OCI-LY3 (cell line): Measurements from ENCODE around the gene SNAPC4.

Experiments
- H2AFZ ChIP-seq: fragments of 200-600, 300-600 bp; shearing (Covaris generic); 2 replicates; pipeline ENCODE4 v1.6.0; 2014; ENCODE audit warnings: antibody characterized with exemption, low read depth, low read length
- H3K27ac ChIP-seq: fragments of 200-600, 300-600 bp; sonication (generic); 2 replicates; pipeline ENCODE4 v1.5.1; 2014; ENCODE audit warnings: mild to moderate bottlenecking, low read length, moderate library complexity, mixed read lengths
- H3K27me3 ChIP-seq: fragments of 200-600, 300-600 bp; sonication (generic); 2 replicates; pipeline ENCODE4 v1.6.1; 2014; ENCODE audit warnings: low read depth, low read length, mixed read lengths
- H3K36me3 ChIP-seq: fragments of 200-600, 300-600 bp; sonication (generic); replicated peaks from 2 replicates; pipeline ENCODE3; 2014; ENCODE audit warnings: low read depth, low read length, mixed read lengths
- H3K4me1 ChIP-seq: fragments of 300-600, 200-600 bp; sonication (generic); 2 replicates; pipeline ENCODE4 v1.6.1; 2014; ENCODE audit warnings: low read length, mixed read lengths
- H3K4me2 ChIP-seq: fragments of 200-600, 300-600 bp; sonication (generic); 2 replicates; pipeline ENCODE4 v1.6.1; 2014; ENCODE audit warnings: low read length, mixed read lengths
- H3K4me3 ChIP-seq: fragments of 300-600, 200-600 bp; sonication (generic); 2 replicates; pipeline ENCODE4 v1.5.1; 2014; ENCODE audit warnings: antibody characterized with exemption, mild to moderate bottlenecking, low read length, moderate library complexity
- H3K79me2 ChIP-seq: fragments of 300-600, 200-600 bp; shearing (Covaris generic); 2 replicates; pipeline ENCODE4 v1.6.1; 2014; ENCODE audit warnings: mild to moderate bottlenecking, low read length, mixed read lengths
- H3K9ac ChIP-seq: fragments of 300-600, 200-600 bp; shearing (Covaris generic); 2 replicates; pipeline ENCODE4 v1.6.0; 2014; ENCODE audit warnings: mild to moderate bottlenecking, low read length, moderate library complexity
- H3K9me3 ChIP-seq: fragments of 200-600, 300-600 bp; shearing (Covaris generic); 2 replicates; pipeline ENCODE4 v1.6.1; 2014; ENCODE audit warnings: low read length, mixed read lengths; ENCODE audit not compliant: insufficient read depth
- H4K20me1 ChIP-seq: fragments of 200-600, 300-600 bp; sonication (generic); 2 replicates; pipeline ENCODE4 v1.6.1; 2016; ENCODE audit warnings: low read length, mixed read lengths; ENCODE audit not compliant: insufficient read depth
- EZH2phosphoT487 ChIP-seq: fragments of 200-600 bp; shearing (Covaris generic); IDR thresholded peaks from 2 replicates; pipeline ENCODE4 v1.6.1; 2018; ENCODE audit warnings: antibody characterized with exemption, mixed run types, low read depth
- TF ChIP-seq, protein P1 (sequence below): fragments of 200-600, 300-600 bp; sonication (generic); IDR thresholded peaks from 2 replicates; pipeline ENCODE4 v1.5.1; 2014; ENCODE audit warnings: antibody characterized with exemption, low read length, low read depth

Gene SNAPC4

DNA sequence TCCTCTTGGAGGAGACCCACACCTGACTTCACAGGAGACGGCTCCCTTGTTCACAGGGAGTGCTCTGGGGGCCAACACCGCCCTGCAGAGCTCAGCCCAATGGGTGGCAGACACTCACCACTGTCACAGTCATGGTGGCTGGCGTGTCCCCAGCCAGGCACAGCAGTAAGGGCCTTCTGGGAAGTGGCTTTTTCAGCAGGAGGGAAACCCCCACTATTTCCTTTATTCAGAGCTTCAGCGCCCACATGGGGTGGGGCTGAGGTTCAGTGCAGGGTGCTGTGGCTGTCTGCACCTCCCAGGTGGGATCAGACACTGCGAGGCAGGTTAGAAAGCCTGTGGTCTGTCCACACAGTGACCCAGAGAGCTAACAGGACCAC, 3.6 kb upstream of the SNAPC4 start:
- Histone ChIP-seq H3K4me2 (peak overlapping the region; percentile 68), H3K36me3 (peaks cover 41% of the 10 kb centered on the region), H3K9me3 (no peaks in the 10 kb centered on the region), H3K27ac (peak overlapping the region; percentile 94), H3K79me2 (peaks cover 49% of the 10 kb centered on the region), H3K27me3 (no peaks in the 10 kb centered on the region), H3K4me3 (peak overlapping the region; percentile 66), H4K20me1 (peaks cover 9% of the 10 kb centered on the region), H2AFZ (no peak overlapping the region), H3K4me1 (peaks cover 54% of the 10 kb centered on the region), H3K9ac (peak overlapping the region; percentile 65; the same call in 1 of the 2 replicates)
- no peak for TF ChIP-seq EZH2phosphoT487
- TF ChIP-seq, protein P1, sequence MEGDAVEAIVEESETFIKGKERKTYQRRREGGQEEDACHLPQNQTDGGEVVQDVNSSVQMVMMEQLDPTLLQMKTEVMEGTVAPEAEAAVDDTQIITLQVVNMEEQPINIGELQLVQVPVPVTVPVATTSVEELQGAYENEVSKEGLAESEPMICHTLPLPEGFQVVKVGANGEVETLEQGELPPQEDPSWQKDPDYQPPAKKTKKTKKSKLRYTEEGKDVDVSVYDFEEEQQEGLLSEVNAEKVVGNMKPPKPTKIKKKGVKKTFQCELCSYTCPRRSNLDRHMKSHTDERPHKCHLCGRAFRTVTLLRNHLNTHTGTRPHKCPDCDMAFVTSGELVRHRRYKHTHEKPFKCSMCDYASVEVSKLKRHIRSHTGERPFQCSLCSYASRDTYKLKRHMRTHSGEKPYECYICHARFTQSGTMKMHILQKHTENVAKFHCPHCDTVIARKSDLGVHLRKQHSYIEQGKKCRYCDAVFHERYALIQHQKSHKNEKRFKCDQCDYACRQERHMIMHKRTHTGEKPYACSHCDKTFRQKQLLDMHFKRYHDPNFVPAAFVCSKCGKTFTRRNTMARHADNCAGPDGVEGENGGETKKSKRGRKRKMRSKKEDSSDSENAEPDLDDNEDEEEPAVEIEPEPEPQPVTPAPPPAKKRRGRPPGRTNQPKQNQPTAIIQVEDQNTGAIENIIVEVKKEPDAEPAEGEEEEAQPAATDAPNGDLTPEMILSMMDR: no peak; the same call in 1 of the 2 replicates

DNA sequence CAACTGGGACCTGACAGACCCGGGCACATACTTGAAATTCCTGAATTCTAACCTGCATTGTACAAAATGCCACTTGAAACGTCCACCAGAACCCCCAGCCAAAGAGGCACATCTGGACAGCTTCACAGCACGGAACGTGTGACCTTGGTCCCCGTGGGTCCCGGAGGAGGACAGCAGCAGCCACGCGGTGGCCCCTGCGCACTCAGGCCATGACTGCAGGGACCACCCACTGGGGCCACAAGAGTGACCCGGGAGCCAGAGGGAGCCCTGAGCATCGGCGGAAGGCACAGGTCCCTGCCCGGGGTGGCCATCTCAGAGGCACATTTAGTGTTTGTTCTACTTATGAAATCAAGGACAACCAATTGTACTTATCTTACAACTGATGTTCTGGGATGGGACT, 2.1 kb upstream of the SNAPC4 start:
- H3K36me3 ChIP-seq: peaks cover 42% of the 10 kb centered on the region
- H4K20me1 ChIP-seq: peaks cover 13% of the 10 kb centered on the region
- no peak overlapping the region for H2AFZ ChIP-seq
- H3K79me2 ChIP-seq: peaks cover 49% of the 10 kb centered on the region
- 0 out of 2 replicates have a peak overlapping the region, but pooled peaks have one; percentile 94 for H3K27ac ChIP-seq
- no peak overlapping the region for H3K9ac ChIP-seq
- H3K4me3 ChIP-seq: no peak overlapping the region
- no peaks in the 10 kb centered on the region for H3K9me3 ChIP-seq
- TF ChIP-seq, protein P1: no peak
- no peak for TF ChIP-seq EZH2phosphoT487
- H3K27me3 ChIP-seq: no peaks in the 10 kb centered on the region
- no peak overlapping the region for H3K4me2 ChIP-seq
- H3K4me1 ChIP-seq: peaks cover 52% of the 10 kb centered on the region

DNA sequence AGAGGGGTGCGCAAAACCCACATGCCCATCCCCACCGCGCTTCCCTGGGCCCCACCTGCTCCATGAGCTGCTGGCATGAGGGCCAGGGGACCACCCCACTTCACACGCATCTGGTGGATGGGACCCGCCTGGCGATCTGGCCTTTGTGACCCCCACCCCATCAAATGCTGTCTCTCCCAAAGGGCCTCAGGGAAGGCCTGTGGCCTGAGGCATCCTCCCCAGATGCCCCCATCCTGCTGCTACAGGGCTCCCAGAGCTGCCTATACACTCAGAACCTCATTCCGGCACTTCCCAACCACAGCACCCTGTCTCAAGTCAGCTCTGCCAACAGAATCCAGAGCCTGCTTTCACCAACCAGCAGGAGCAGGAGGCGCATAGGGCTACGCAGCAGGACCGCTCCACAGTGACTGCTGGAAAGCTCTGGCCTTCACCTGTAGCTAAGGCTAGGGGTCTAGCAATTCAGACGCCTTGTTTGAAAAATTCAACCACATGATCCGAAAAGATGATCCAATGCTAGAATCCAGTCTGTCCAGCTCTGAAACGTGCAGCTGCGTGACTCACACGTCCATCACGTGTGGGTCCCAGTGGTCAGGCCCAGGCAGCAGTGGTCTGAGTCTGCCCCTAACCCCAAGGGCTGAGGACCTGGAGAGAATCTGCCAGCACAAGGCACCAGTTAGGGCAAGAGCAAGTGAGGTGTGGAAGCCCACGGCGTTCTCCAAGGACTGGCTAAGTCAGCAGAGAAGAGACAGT, 1.4 kb upstream of the SNAPC4 start:
- no peak overlapping the region for H3K9ac ChIP-seq
- no peaks in the 10 kb centered on the region for H3K9me3 ChIP-seq
- no peak overlapping the region for H3K4me2 ChIP-seq
- no peak overlapping the region for H2AFZ ChIP-seq
- H3K27me3 ChIP-seq: no peaks in the 10 kb centered on the region
- no peak overlapping the region for H3K27ac ChIP-seq
- H3K4me1 ChIP-seq: peaks cover 48% of the 10 kb centered on the region
- TF ChIP-seq, protein P1: no peak
- TF ChIP-seq EZH2phosphoT487: no peak
- peaks cover 52% of the 10 kb centered on the region for H3K79me2 ChIP-seq
- H3K4me3 ChIP-seq: no peak overlapping the region
- peaks cover 13% of the 10 kb centered on the region for H4K20me1 ChIP-seq
- H3K36me3 ChIP-seq: peaks cover 45% of the 10 kb centered on the region

DNA sequence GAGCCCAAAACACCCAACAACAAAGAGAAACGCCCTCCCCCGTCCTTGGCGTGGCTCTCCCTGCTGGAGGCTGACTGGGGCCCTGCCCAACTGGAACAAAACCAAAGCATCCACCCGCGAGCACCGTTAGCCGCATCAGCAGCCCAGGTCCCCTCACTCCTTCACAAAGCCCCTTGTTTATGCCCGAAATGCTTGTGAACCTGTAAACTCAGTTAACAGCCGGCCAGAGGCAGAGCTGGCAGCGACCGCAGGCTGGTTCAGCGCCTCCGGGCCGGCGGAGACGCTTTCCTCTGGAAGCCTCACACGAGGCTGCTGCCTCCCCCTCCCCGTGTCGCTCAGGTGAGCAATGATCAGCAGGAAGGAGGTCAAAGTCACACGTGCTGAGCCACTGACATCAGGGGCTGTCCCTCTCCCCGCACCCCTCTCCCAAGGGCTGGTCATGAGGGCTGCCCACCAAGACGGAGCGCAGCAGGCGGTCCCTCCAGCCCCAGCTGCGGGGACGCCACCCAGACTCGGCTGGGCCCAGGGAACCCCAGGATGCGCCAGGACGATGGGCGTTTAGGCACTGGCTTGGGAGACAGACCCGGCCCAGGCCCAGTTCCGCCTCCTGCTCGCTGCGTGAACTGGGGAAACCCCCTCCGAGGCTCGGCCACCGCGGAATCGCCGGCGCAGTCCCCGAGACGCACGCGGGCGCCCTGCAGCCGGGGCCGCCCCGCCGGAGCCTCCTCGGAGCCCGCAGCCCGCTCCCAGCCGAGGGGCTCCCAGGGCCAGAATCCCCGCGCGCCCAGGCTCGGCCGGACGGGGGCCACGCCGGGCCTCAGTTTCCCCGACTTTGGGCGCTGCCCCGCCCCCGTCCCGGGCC, 563 bp downstream of the SNAPC4 start:
- TF ChIP-seq, protein P1: no peak
- no peak for TF ChIP-seq EZH2phosphoT487
- no peak overlapping the region for H2AFZ ChIP-seq

More for the DNA sequence above, 563 bp downstream of the SNAPC4 start:
- H3K4me3 ChIP-seq: peak overlapping the region; percentile 92
- peak overlapping the region; percentile 61 for H3K27ac ChIP-seq
- H3K4me2 ChIP-seq: peak overlapping the region; percentile 94
- no peaks in the 10 kb centered on the region for H3K27me3 ChIP-seq
- H3K4me1 ChIP-seq: peaks cover 30% of the 10 kb centered on the region
- H3K9me3 ChIP-seq: no peaks in the 10 kb centered on the region
- H3K36me3 ChIP-seq: peaks cover 54% of the 10 kb centered on the region
- peak overlapping the region; percentile 86 for H3K9ac ChIP-seq
- H3K79me2 ChIP-seq: peaks cover 55% of the 10 kb centered on the region
- H4K20me1 ChIP-seq: peaks cover 13% of the 10 kb centered on the region
